Activated T-helper 1 cell treated with anti-CD3 and anti-CD28 coated beads, Interleukin-12 subunit alpha, Interleukin-12 subunit beta, Interleukin-2, Interleukin-4 antibody, amounts not matched to agents 30 ng/mL and 10 ng/mL and 1 ng/mL, durations not matched to agents 14 hours and 24 hours and 36 hours (primary cell): Measurements from ENCODE around the gene NIT2. TPM values are rescaled to one million over a fixed set of nuclear protein-coding genes. Genes with fewer than 3 reads are reported as not detected.
A peak's percentile ranks its signal among the peaks of the same experiment; 100 is the strongest.

Experiments
- DNase-seq: peaks from one replicate; pipeline ENCODE4 v3.0.0; 2021; ENCODE audit warnings: low spot score
- H3K27ac Mint-ChIP-seq: one replicate; pipeline ENCODE4 v1.8.0; 2021; ENCODE audit warnings: mild to moderate bottlenecking, mixed read lengths
- H3K27me3 Mint-ChIP-seq: one replicate; pipeline ENCODE4 v1.8.0; 2022; ENCODE audit warnings: mild to moderate bottlenecking, moderate library complexity, mixed read lengths; ENCODE audit not compliant: insufficient read depth
- H3K36me3 Mint-ChIP-seq: one replicate; pipeline ENCODE4 v1.8.0; 2021; ENCODE audit warnings: low read depth, mixed read lengths
- H3K4me1 Mint-ChIP-seq: one replicate; pipeline ENCODE4 v1.8.0; 2021; ENCODE audit warnings: low read depth, mixed read lengths
- H3K4me3 Mint-ChIP-seq: one replicate; pipeline ENCODE4 v1.8.0; 2021; ENCODE audit warnings: mild to moderate bottlenecking, moderate library complexity, mixed read lengths
- H3K9me3 Mint-ChIP-seq: one replicate; pipeline ENCODE4 v1.8.0; 2021; ENCODE audit warnings: mixed read lengths
- intact Hi-C: fragments of 100-400 bp; cut with micrococcal nuclease; formaldehyde crosslinking; loops from one replicate; pipeline ENCODE4 v1.15.1; 2024
- total RNA-seq: library from RNA; stranded (reverse); gene quantifications from 2 replicates; pipeline ENCODE4 v1.2.3, GENCODE V29; 2022

Gene NIT2
- total RNA-seq, 1 donor from 2014 or later: 69.5 TPM

GRCh38 chr3:100376301-100376700 is 41.7 kb downstream of the NIT2 start:
- intact Hi-C loops: no loop called here
- peaks cover 38% of the 10 kb centered on the region for H3K36me3 Mint-ChIP-seq

GRCh38 chr3:100384733-100385525 is 50.4 kb downstream of the NIT2 start:
- no peaks in the 10 kb centered on the region for H3K27me3 Mint-ChIP-seq
- H3K9me3 Mint-ChIP-seq: peaks cover 13% of the 10 kb centered on the region
- H3K27ac Mint-ChIP-seq: no peak overlapping the region
- H3K4me3 Mint-ChIP-seq: no peak overlapping the region
- H3K36me3 Mint-ChIP-seq: peaks cover 32% of the 10 kb centered on the region
- no peak for DNase-seq
- H3K4me1 Mint-ChIP-seq: peaks cover 11% of the 10 kb centered on the region
- intact Hi-C loops: no loop called here

More at GRCh38 chr3:100376301-100376700, 41.7 kb downstream of the NIT2 start:
- Mint-ChIP-seq H3K4me1 (peaks cover 5% of the 10 kb centered on the region), H3K27me3 (no peaks in the 10 kb centered on the region), H3K27ac (no peak overlapping the region), H3K9me3 (no peaks in the 10 kb centered on the region), H3K4me3 (no peak overlapping the region)
- no peak for DNase-seq

DNA sequence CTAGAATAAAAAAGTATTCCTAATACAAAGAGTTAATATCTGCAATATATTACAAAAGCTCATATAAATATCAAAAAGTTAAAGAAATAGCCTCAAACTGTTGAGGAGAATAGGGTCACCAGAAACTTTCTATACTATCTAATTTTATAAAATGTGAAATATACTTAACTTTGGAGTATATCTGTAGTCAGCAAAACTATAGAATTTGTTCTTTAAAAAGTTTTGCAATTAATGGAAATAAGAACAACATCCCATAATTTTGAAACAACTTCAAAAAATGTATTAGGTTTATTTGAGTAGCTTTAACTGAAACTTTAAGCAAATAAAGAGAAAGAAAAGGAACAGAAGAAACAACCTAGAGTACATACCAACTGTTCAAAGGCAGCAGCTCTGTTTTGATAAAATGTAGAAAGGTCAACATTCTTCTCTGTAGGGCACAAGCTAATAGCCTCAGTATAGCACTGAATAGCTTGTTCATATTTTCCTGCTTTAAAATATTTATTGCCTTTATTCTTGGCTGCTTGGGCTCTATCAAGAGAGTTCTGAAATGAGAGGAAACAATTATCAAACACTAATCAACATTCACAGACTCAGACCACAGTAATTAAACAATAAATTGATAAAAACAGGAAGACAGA is 52.0 kb downstream of the NIT2 start:
- Mint-ChIP-seq H3K36me3 (peaks cover 32% of the 10 kb centered on the region), H3K4me1 (peaks cover 11% of the 10 kb centered on the region), H3K27ac (no peak overlapping the region), H3K9me3 (peaks cover 13% of the 10 kb centered on the region), H3K27me3 (no peaks in the 10 kb centered on the region), H3K4me3 (no peak overlapping the region)
- no peak for DNase-seq
- intact Hi-C loops: no loop called here

DNA sequence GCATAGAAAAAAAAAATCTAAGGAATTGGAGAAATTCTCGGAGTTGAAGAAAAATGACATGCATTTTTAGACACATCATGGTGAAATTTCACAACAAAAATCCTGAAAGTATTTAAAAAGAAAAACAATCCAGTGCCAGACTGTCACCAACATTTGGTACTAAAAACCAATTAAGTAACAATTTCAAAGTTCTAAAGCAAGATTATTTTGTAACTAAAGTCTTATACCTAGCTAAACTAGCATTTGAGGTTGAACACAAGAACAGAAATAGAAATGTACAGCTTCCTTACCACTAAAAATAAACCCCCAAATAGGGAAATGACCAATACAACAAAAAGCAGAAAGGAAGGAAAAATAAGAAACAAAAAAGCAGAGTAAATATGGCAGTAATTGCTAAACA is 54.5 kb downstream of the NIT2 start:
- Mint-ChIP-seq H3K27ac (no peak overlapping the region), H3K4me1 (peaks cover 16% of the 10 kb centered on the region), H3K9me3 (peaks cover 13% of the 10 kb centered on the region), H3K36me3 (peaks cover 35% of the 10 kb centered on the region), H3K4me3 (no peak overlapping the region), H3K27me3 (no peaks in the 10 kb centered on the region)
- no peak for DNase-seq
- intact Hi-C loops: no loop called here

DNA sequence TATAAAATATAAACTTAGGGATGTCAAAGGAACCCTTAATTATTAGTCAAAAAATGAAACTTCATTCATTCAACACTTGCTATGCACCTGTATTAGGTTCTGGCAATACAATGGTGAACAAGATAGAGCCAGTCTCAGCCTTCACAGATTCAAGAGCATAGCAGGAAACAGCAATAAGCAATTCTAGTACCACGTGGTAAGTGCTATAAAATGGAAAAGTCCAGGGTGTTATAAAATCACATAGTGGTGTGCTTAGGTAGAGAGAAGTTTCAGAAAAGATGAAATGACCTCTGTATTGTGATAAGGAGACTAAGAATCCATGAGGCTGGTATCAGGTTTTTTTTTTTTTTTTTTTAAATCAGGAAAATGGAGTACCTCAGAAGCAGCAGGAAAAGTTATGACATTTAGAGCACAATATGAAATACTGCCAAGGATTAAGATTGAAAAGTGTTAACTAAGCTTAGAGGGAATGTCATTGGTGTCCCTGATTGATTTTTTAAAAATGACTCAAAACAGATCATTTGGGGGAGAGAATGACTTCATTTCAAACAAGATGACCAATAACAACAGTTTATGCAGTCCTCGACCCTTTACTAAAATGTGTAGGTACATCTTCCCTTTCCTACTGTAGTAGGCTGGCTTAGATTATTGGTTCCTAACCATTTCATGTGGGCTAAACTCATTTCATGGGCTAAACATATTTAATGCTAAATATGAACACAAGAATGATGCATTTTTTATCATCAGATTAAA is 61.3 kb downstream of the NIT2 start:
- peaks cover 32% of the 10 kb centered on the region for H3K4me1 Mint-ChIP-seq
- DNase-seq: no peak
- no peaks in the 10 kb centered on the region for H3K9me3 Mint-ChIP-seq
- peaks cover 10% of the 10 kb centered on the region for H3K36me3 Mint-ChIP-seq
- no peak overlapping the region for H3K4me3 Mint-ChIP-seq
- no peak overlapping the region for H3K27ac Mint-ChIP-seq
- intact Hi-C loops: no loop called here
- H3K27me3 Mint-ChIP-seq: peaks cover under 1% of the 10 kb centered on the region

GRCh38 chr3:100396967-100397366 is 62.4 kb downstream of the NIT2 start:
- Mint-ChIP-seq H3K4me1 (peaks cover 42% of the 10 kb centered on the region), H3K27me3 (peaks cover 2% of the 10 kb centered on the region), H3K27ac (no peak overlapping the region), H3K4me3 (no peak overlapping the region), H3K36me3 (peaks cover 10% of the 10 kb centered on the region), H3K9me3 (no peaks in the 10 kb centered on the region)
- intact Hi-C loops: no loop called here
- no peak for DNase-seq

- Mint-ChIP-seq H3K27ac (peak overlapping the region; percentile 71), H3K9me3 (no peaks in the 10 kb centered on the region), H3K27me3 (peaks cover 2% of the 10 kb centered on the region), H3K4me3 (peak overlapping the region; percentile 96), H3K4me1 (peaks cover 58% of the 10 kb centered on the region), H3K36me3 (peaks cover 7% of the 10 kb centered on the region)
- DNase-seq: no peak
- intact Hi-C loops: loop anchor here (2.0 to 5.0 kb wide), 10 partner anchors 81 to 1379 kb away; partner anchors contain the start of genes CEP97, NXPE3, PCNP and SENP7
These were observed 64.9 kb downstream of the NIT2 start for GRCh38 chr3:100399341-100400071.

DNA sequence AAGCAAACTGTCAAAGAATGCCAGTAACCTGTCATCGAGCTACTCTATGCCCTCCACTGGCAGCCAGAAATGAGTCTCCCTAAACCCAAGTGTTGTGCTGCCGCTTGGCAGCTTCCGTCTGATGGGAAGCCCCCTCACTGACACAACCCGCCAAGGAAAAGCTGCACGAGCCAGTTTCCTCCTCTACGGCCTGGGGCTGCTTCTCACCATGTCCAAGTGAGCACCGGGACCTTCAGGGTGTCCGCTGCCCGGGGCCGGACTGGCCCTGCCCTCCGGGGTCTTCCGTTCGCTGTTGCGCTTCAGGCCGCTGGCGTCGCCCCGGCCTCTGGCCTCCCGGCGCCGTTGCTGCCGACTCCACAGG is 65.8 kb downstream of the NIT2 start:
- peak overlapping the region; percentile 96 for H3K4me3 Mint-ChIP-seq
- DNase-seq: peak; percentile 38
- no peaks in the 10 kb centered on the region for H3K9me3 Mint-ChIP-seq
- H3K27me3 Mint-ChIP-seq: peaks cover 2% of the 10 kb centered on the region
- peaks cover 10% of the 10 kb centered on the region for H3K36me3 Mint-ChIP-seq
- intact Hi-C loops: loop anchor here (2.0 to 5.0 kb wide), 10 partner anchors 82 to 1378 kb away; partner anchors contain the start of genes CEP97, NXPE3, PCNP and SENP7
- H3K27ac Mint-ChIP-seq: peak overlapping the region; percentile 78
- H3K4me1 Mint-ChIP-seq: peaks cover 60% of the 10 kb centered on the region

DNA sequence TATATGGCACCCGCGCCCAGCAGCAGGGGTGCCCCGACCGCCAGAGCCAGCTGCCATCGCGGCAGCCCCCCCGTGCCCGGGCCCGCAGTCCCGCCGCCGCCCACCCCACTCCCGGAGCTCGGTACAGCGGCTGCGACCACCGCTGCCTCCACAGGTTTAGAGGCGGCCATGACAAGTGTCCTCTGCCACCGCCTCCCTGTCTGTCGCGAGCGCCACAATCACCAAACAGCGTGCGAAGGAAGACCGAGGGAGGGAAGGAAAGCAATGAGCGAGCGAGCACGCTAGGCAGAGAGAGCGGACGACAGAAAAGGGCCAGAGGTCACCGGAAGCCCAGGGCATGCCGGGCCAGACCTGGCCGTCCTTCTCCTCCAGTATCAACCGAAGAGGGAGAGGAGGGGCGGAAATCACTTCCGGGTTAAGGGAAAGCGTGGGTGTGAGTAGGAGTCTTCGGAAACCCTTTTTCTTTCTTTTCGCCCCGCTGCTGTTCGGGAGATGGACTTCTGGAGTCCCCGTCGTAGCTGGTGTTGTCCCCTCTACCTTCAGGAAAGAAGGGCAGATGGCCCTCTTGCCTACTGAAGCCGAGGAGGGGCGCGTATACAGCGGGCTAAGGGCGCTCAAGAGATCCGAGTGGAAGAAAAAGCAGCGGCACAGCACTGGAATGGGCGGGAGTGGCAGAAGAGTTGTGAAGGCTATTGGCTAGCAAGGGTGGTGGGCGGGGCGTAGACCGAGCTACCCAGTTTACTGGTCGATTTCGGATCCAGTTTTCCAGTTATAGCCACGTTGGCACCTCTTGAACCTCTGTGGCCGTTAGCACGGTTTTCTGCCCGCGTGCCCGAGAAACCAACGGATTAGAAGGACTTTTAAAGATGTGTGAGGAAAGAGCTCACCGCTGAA is 66.5 kb downstream of the NIT2 start, which contains the start of the genes LNP1 and TOMM70:
TSS of gene LNP1 (plus strand) at position 760 of the 894 bp plus-strand sequence. CDS start 28,191 bp downstream, outside the sequence.
TSS of gene TOMM70 (minus strand) at position 310 of the 894 bp plus-strand sequence. CDS start at position 170, 140 bp downstream.
- peak within 1 kb of the TSS; percentile 99 for H3K27ac Mint-ChIP-seq
- peak within 1 kb of the TSS; percentile 96 for H3K4me3 Mint-ChIP-seq
- H3K36me3 Mint-ChIP-seq: peaks cover 12% of the 10 kb centered on the region
- intact Hi-C loops: loop anchor here (1.0 to 5.0 kb wide), 15 partner anchors 67 to 1378 kb away; partner anchors contain the start of genes CEP97, NIT2, NXPE3 and PCNP
- DNase-seq: peak; percentile 91
- H3K4me1 Mint-ChIP-seq: peaks cover 60% of the 10 kb centered on the region
- peaks cover 2% of the 10 kb centered on the region for H3K27me3 Mint-ChIP-seq
- H3K9me3 Mint-ChIP-seq: no peaks in the 10 kb centered on the region

GRCh38 chr3:100401674-100402041 is 67.1 kb downstream of the NIT2 start:
- DNase-seq: peak; percentile 42
- Mint-ChIP-seq H3K27ac (peak overlapping the region; percentile 99), H3K4me1 (peaks cover 58% of the 10 kb centered on the region), H3K9me3 (no peaks in the 10 kb centered on the region), H3K27me3 (peaks cover 2% of the 10 kb centered on the region), H3K4me3 (peak overlapping the region; percentile 96), H3K36me3 (peaks cover 12% of the 10 kb centered on the region)
- intact Hi-C loops: loop anchor here (1.0 to 5.0 kb wide), 15 partner anchors 67 to 1377 kb away; partner anchors contain the start of genes CEP97, NIT2, NXPE3 and PCNP

DNA sequence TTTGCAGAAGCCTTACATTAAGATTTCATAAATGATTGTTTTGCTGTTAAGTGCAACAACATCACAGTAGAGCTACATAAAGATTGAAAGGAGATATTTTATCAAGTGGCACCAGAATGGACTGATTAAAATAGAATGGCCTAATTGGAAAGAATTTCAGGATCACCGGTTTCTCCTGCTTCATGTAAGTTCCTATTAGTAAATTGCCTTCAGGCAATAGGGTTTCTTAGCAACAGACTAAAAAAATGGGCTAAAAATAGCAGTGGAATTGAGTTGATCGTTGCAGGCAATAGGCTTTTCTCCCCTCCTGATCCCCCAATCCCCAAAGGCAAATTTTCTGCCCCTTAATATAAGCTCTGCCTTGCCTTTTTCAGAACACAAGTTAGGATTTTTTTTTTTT is 67.7 kb downstream of the NIT2 start:
- DNase-seq: no peak
- Mint-ChIP-seq H3K4me1 (peaks cover 56% of the 10 kb centered on the region), H3K27ac (peak overlapping the region; percentile 99), H3K27me3 (peaks cover 2% of the 10 kb centered on the region), H3K9me3 (peaks cover 2% of the 10 kb centered on the region), H3K36me3 (peaks cover 14% of the 10 kb centered on the region), H3K4me3 (peak overlapping the region; percentile 96)
- intact Hi-C loops: loop anchor here (5.0 kb wide), 2 partner anchors 330 to 570 kb away; no protein-coding TSS in a partner anchor
